RWPE2 (cell line): ENCODE results near the gene SERINC3.

Experiments
- ATAC-seq: fragments of 200-7000 bp; cut with Tn5 transposase; 3 replicates; pipeline ENCODE4 v1.9.1; 2021; ENCODE audit warnings: low read depth
- DNase-seq: peaks from one replicate; pipeline ENCODE4 v3.0.0-alpha.2; 2020; ENCODE audit warnings: low spot score
- H3K27ac ChIP-seq: fragments of 450-650 bp; 2 replicates; pipeline ENCODE4 v1.5.1; 2017; ENCODE audit warnings: mild to moderate bottlenecking; ENCODE audit not compliant: poor library complexity, severe bottlenecking
- H3K27me3 ChIP-seq: fragments of 250-450 bp; sonication (Bioruptor Pico); 2 replicates; pipeline ENCODE4 v1.5.1; 2021; ENCODE audit warnings: mild to moderate bottlenecking, moderate library complexity; ENCODE audit not compliant: insufficient read depth, poor library complexity, severe bottlenecking
- H3K36me3 ChIP-seq: fragments of 250-450 bp; sonication (Bioruptor Pico); 2 replicates; pipeline ENCODE4 v1.5.1; 2020; ENCODE audit warnings: low read depth, mild to moderate bottlenecking, moderate library complexity
- H3K4me1 ChIP-seq: fragments of 250-450 bp; sonication (Bioruptor Pico); 2 replicates; pipeline ENCODE4 v1.5.1; 2021; ENCODE audit warnings: mild to moderate bottlenecking, moderate library complexity; ENCODE audit not compliant: insufficient read depth, poor library complexity, severe bottlenecking
- H3K4me3 ChIP-seq: fragments of 250-450 bp; sonication (Bioruptor Pico); 2 replicates; pipeline ENCODE4 v1.5.1; 2021; ENCODE audit warnings: mild to moderate bottlenecking, moderate library complexity; ENCODE audit not compliant: severe bottlenecking
- H3K9me3 ChIP-seq: fragments of 250-450 bp; sonication (Bioruptor Pico); 2 replicates; pipeline ENCODE4 v1.5.1; 2021; ENCODE audit warnings: mild to moderate bottlenecking, moderate library complexity; ENCODE audit not compliant: severe bottlenecking
- TF ChIP-seq, protein P1 (sequence below): fragments of 450-650 bp; IDR thresholded peaks from one replicate; pipeline ENCODE4 v1.5.1; 2017; ENCODE audit warnings: mild to moderate bottlenecking, moderate library complexity; ENCODE audit not compliant: poor library complexity, severe bottlenecking

Gene SERINC3

DNA sequence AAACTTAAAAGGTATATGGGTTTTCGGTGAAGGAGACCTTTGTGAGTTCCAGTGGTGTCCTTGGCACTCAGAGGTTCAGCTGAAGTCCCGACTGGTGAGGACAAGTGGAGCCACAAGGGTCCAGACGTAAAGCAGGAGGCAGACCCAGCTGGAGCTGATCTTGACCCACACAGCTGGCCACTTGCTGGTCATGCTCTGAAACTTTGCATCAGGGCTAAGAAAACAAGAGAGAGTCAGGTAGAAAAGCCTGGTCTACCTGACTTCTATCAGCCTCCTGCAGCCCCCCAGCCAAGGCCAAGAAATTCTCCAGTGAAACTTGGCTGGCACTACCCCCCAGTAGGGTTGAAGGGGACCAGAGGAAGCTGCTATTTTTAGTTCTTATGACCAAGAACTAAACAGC is 21.6 kb downstream of the SERINC3 start:
- Histone ChIP-seq H3K27me3 (no peaks in the 10 kb centered on the region), H3K27ac (no peak overlapping the region), H3K4me1 (peaks cover 29% of the 10 kb centered on the region), H3K36me3 (peaks cover 85% of the 10 kb centered on the region), H3K4me3 (no peak overlapping the region), H3K9me3 (no peaks in the 10 kb centered on the region)
- DNase-seq = no peak
- TF ChIP-seq, protein P1, sequence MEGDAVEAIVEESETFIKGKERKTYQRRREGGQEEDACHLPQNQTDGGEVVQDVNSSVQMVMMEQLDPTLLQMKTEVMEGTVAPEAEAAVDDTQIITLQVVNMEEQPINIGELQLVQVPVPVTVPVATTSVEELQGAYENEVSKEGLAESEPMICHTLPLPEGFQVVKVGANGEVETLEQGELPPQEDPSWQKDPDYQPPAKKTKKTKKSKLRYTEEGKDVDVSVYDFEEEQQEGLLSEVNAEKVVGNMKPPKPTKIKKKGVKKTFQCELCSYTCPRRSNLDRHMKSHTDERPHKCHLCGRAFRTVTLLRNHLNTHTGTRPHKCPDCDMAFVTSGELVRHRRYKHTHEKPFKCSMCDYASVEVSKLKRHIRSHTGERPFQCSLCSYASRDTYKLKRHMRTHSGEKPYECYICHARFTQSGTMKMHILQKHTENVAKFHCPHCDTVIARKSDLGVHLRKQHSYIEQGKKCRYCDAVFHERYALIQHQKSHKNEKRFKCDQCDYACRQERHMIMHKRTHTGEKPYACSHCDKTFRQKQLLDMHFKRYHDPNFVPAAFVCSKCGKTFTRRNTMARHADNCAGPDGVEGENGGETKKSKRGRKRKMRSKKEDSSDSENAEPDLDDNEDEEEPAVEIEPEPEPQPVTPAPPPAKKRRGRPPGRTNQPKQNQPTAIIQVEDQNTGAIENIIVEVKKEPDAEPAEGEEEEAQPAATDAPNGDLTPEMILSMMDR = no peak
- no peak for ATAC-seq

DNA sequence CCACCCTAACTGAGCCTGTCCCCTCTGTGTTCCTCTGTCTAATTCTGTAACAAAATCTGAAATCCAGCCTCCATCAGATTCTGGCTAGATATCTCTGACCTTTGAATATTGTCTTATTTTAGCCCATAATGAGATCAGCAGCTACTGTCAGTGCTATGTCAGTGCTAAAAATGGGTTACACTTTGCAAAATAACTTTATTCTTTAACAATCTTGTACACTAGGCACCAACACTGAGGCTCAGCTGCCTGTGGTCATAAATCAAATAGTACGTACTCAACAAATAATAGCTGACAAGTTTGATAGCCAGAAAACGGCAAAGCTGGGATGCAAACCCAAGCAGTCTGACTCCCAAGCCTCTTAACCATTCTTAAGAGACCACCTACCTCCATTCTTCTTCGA is 24.1 kb downstream of the SERINC3 start:
- TF ChIP-seq, protein P1 = no peak
- DNase-seq = no peak
- no peak for ATAC-seq
- H3K4me3 ChIP-seq = no peak overlapping the region
- no peaks in the 10 kb centered on the region for H3K27me3 ChIP-seq
- peaks cover 43% of the 10 kb centered on the region for H3K4me1 ChIP-seq
- no peaks in the 10 kb centered on the region for H3K9me3 ChIP-seq
- peaks cover 85% of the 10 kb centered on the region for H3K36me3 ChIP-seq
- peak overlapping the region; percentile 98 for H3K27ac ChIP-seq

GRCh38 chr20:44496976-44497375 is 24.9 kb downstream of the SERINC3 start:
- H3K27me3 ChIP-seq = no peaks in the 10 kb centered on the region
- H3K4me1 ChIP-seq = peaks cover 43% of the 10 kb centered on the region
- H3K9me3 ChIP-seq = no peaks in the 10 kb centered on the region
- DNase-seq = peak; percentile 98
- H3K4me3 ChIP-seq = no peak overlapping the region
- TF ChIP-seq, protein P1 = no peak
- peak; percentile 71 for ATAC-seq
- H3K27ac ChIP-seq = peak overlapping the region; percentile 98
- peaks cover 85% of the 10 kb centered on the region for H3K36me3 ChIP-seq

GRCh38 chr20:44495802-44496481 is 25.9 kb downstream of the SERINC3 start:
- H3K4me1 ChIP-seq = peaks cover 43% of the 10 kb centered on the region
- peaks cover 85% of the 10 kb centered on the region for H3K36me3 ChIP-seq
- peak; percentile 78 for ATAC-seq
- H3K4me3 ChIP-seq = no peak overlapping the region
- TF ChIP-seq, protein P1 = no peak
- H3K27me3 ChIP-seq = no peaks in the 10 kb centered on the region
- H3K9me3 ChIP-seq = no peaks in the 10 kb centered on the region
- DNase-seq = peak; percentile 85
- peak overlapping the region; percentile 98 for H3K27ac ChIP-seq

- DNase-seq (no peak), ATAC-seq (peak; percentile 0)
- TF ChIP-seq, protein P1 = no peak
- Histone ChIP-seq H3K27ac (peak overlapping the region; percentile 98), H3K9me3 (no peaks in the 10 kb centered on the region), H3K4me1 (peaks cover 43% of the 10 kb centered on the region), H3K36me3 (peaks cover 83% of the 10 kb centered on the region), H3K4me3 (no peak overlapping the region), H3K27me3 (no peaks in the 10 kb centered on the region)
Measured at GRCh38 chr20:44495257-44495656, 26.6 kb downstream of the SERINC3 start.
